Ureter (tissue), 1 donor: ENCODE results near the gene JADE1. TPM values are rescaled to one million over a fixed set of nuclear protein-coding genes. Genes with fewer than 3 reads are reported as not detected.

Experiments
- DNase-seq: peaks from one replicate; pipeline ENCODE4 v3.0.0-alpha.2; 2020; ENCODE audit warnings: low spot score
- total RNA-seq: library from RNA; stranded (reverse); gene quantifications from one replicate; pipeline ENCODE4 v1.2.4, GENCODE V29; 2023
- donor health status: DM: yes; HTN: yes; CAD: no.

JADE1 gene
- total RNA-seq, 1 donor from 2014 or later: 56.8 TPM

DNA sequence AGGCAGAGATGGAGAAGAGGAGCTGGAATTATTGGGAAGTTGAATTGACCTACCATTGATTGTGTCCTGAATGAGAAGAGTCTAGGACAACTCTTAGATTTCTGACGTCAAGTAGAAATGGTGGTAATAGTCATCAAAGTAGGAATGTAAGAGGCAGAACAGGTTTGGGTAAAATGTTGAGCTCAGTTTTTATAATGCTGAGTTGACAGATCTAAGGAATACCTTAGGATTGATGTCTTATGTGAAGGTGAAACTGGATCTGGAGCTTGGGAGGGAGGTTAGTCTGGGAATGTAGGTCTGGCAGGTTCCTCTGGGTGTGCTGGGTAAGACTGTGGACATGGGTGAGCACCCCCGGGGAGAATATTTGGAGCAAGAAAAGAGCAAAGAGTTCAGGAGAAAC, 31.9 kb downstream of the JADE1 start:
- DNase-seq: peak; percentile 7

DNA sequence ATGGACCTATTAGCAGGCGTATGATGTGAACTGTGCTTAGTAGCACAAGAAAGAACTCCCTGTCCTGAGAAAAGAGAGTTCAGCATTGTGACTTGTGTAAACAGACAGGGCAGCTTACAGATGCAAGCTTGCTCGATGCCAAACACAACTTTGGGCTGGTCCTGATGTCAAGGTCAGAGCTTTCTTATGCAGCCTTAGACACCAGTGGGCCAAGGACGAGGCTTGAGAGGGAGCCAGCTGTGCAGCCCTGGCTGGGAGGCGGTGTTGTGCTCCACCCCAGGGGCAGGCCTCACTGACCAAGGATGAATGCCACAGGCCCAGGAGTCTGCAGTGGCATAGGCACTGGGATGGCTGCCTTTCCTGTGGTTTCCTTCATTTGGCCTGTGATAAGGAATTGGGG, 35.4 kb downstream of the JADE1 start:
- peak; percentile 54 for DNase-seq

DNA sequence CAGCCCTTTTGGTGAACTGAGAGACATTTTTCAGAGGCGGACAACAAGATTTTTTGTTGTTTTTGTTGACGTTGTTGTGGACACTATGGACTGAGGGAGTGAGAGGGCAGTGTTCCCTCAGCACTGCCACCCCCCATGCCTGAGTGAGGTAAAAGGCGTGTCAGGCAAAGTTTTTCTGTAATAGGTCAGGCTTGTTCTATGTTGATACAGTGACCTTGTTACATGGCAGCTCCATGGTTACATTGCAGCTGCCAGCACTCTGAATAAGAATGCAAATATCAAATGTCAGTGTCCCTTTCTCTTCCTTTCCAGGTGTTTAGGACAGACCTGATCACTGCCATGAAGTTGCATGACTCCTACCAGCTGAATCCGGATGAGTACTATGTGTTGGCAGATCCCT, 36.6 kb downstream of the JADE1 start:
- DNase-seq: no peak

DNA sequence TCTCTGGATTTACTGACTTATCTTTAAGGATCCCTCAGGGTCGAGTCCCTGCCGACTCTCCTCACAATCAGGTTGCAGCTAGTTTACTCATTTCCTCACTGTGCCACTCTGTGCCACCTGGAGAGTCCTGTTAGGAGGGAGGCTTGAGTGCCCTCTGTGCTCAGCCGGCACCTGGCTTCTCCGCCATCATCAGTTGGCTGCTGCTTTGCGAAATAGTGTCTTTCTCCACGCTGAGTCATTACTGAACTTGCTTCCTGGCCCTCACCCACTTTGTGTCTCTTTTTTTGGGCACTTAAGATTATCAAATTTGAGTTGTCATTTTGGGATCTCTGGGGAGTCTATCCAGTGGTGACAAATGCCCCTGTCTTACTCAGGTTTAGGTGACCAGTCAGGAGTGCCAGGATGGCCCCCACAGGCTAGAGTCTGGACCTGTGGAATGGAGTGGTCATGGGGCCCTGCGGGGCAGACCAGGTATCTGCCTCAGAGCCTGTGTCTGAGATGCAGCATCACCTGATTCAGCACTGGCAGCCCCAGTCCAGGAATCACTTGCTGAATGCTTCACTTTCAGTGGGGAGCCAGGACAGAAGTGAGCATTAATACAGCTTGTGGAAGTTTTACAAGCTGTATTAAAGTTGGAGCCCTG, 37.7 kb downstream of the JADE1 start:
- DNase-seq: peak; percentile 18

DNA sequence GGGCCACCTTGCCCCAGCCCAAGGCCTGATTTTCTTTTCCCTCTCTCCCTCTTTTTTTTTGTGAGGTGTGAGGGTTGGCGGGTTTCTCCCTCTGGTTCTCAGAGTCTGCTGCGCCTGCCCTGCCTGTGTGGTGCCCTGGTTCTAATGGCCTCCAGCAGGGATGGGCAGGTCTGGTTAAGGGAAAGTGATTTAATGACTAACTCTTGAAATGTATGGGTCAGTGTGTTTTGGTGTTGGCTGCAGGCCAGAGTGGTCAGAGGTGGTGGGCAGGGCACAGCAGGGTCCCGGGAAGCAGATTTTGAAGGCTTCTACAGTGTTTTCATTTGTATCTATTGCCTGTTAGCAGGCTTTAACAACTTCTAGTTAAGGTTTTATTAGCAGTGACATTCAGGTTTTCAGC, 39.0 kb downstream of the JADE1 start:
- DNase-seq: no peak

DNA sequence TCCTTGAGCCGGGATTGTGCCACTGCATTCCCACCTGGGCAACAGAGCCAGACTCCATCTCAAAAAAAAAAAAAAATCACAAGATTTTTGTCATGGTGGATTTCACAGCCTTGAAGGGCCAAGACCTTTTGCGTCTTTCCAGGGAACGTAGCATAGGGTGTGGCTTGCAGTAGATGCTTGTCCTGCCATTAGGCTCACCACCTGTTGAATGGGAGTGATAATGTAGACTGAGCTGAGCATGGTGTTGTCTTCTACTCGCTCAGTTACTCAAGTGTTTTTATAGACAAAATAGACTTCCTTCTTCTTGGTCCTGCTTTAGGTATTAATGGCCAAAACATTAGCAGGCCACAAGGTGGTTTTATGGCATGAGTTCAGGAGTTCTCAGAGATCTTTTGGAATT, 40.8 kb downstream of the JADE1 start:
- no peak for DNase-seq

DNA sequence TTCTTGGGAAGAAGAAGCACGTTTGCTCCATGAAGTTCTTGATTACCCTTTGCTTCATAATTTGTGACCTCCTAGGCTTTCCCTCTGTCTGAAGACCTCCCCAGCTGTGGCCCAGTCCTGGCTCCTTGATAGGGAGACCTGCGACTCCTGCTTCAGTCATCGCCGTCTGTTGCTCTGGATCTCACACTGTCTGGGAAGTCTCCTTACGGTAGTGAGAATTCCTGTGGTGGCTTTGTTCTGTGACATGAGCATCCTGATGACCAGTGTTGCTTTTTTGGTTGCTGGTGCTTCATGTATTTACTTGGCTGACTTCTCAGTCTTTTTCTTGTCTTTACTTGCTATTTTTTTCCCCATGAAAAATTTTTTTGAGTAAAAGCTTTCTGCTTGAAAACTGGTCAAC, 44.2 kb downstream of the JADE1 start:
- DNase-seq: no peak

DNA sequence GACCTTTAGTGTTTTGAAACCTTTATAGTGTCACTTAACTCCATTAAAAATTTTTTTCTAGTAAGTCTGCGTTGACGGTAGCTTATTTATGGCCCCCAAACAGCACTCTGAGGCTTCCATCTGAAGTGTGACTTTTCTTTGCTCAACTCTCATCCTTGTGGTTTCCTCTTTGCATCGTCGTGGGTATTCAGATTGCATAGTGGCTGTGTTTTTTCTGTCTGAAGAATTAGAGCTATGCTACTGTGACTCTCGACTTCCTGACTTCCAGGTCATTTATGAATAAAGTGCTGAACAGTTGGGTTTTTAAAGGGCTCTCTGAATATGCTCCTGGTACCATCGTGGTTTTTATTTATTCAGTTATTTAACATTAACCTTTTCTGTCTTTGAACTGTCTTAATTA, 44.9 kb downstream of the JADE1 start:
- no peak for DNase-seq

DNA sequence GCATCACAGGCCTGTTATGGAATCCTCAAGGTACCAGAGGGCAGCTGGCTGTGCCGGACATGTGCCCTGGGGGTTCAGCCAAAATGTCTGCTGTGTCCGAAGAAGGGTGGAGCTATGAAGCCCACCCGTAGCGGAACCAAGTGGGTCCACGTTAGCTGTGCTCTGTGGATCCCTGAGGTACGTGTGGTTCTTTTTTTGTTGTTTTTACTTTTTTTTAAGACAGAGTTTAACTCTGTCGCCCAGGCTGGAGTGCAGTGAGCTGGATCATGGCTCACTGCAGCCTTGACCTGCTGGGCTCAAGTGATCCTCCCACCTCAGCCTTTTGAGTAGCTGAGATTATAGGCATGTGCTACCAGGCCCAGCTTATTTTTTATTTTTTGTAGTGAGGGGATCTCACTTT, 46.1 kb downstream of the JADE1 start:
- no peak for DNase-seq

DNA sequence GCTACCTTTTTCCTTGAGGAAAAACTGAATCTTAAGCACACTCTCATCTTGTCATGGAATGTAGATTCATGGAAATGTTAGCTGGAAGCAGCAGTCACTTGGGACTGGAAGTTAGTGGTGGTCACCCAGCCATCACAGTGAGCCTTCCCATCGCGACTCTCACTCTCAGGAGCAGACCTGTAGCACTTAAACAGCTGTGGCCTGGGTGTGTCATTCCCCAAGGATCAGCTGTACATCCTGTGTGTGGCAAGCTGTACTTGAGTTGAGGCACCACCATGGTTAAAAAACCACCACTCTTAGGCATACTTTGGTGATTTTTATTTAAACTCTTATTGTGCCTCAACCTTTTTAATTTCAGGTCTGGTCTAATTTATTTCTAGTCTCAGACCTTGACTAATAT, 46.7 kb downstream of the JADE1 start:
- no peak for DNase-seq

DNA sequence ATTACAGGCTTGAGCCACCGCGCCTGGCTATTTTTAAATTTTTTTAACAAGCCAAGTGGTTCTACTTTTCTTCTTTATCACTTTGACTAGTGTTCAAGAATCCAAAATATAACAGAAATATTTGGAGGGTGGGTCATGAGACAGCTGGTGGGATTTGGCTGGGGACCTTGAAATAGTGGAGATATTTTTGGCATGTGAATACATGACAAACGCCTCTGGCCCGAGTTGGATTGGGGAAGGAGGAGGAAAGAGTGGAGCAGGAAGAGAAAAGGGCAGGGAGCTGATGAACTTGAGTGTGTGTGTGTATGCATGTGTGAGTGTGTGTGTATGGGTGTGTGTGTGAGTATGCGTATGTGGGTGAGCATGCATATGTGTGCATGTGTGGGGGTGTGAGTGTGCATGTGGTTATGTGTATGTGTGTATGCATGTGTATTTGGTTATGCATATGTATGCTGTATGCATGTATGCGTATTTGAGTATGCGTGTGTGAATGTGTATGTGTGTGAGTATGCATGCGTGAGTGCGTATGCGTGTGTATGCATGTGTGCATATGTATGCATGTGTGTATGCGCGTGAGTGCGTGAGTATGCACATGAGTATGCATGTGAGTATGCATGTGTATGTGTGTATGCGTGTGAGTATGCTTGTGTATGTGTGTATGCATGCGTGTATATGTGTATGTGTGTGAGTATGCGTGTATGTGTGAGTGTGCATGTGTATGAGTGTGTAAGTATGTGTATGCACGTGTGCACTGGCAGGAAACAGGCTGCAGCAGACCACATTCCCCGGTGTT, 49.6 kb downstream of the JADE1 start:
- no peak for DNase-seq

DNA sequence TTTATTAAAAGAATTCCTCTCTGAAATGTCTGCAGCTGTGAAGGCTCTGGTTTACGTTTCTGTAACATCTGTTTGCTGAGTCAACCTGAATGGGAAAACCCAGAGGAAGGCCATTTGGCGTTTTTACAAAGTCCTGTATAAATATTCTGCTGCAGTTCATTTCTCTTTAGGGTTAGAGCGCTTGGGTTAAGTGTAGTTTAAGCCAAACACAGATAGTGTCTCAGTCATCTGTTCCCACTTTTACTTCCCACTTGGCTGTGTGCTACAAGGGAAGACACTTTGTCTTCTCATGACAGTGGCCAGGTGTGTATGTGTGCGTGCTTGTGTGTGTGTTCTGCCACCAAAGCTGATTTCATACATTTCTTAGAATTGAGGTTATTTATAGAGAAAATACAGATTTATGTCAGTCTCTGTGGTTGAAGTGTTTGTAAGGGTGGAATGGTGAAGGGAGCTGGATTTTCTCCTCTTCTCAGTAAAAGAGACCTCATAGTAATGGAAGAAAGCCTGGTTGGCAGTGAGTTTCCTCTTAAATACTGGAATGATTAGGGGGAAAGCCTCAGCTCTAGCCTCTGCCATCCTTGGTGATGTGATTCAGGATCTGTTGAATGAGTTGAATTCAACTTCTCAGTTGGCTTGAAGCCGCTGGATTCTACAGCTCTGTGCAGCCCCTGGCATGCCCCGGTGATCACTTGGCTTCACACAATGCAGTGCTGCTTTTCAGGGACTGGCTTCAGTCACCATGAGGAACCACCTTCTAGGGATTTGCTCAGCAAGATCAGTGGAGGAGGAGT, 50.6 kb downstream of the JADE1 start:
- DNase-seq: no peak

DNA sequence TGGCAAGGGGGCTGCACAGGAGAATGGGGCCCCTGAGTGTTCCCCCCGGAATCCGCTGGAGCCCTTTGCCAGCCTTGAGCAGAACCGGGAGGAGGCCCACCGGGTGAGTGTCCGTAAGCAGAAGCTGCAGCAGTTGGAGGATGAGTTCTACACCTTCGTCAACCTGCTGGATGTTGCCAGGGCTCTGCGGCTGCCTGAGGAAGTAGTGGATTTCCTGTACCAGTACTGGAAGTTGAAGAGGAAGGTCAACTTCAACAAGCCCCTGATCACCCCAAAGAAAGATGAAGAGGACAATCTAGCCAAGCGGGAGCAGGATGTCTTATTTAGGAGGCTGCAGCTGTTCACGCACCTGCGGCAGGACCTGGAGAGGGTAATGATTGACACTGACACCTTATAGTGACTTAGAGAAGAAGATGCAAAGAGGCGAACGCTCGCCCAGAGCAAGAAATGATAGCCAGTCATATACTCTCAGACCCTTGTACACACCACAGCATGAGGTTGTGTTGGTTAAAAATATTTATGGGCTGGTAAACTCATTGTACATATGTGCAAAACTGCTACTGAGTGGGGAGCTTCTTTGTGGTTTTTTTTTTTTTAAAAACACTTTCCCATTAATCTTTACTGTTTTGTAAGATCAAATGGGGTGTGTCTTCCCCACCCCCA, 52.5 kb downstream of the JADE1 start:
- DNase-seq: no peak

DNA sequence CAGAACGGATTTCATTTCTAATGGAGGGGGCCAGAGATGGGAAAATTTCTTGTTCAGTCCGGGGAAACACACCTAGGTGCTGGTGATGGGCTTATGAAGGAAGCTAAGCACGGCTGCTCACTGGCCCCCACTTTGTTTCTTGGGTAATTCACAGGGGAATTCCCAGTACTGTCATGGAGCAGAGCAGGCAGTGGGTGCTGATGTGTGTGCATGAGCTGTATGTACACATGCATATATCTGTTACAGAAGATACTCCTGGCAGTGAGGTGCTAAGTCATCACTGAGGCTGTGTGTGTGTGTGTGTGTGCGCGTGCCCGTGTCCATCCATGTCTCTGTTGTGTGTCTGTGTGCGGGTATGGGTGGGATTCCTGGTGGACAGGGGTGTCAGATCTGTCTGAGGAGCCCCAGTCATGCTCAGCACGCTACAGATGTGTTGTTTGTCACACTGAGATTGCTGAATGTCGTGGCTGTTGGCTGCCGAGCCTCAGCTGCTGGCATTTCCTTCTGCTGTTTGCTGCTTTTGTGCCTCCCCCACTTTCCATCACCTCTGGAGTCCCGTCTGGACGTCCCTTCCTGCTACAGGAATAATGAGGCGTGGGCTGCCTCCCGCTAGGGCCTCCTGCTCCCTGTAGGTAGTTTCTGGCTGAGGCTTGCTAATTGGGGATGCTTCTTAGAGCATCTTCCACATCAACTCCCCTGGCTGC, 53.3 kb downstream of the JADE1 start:
- DNase-seq: no peak

DNA sequence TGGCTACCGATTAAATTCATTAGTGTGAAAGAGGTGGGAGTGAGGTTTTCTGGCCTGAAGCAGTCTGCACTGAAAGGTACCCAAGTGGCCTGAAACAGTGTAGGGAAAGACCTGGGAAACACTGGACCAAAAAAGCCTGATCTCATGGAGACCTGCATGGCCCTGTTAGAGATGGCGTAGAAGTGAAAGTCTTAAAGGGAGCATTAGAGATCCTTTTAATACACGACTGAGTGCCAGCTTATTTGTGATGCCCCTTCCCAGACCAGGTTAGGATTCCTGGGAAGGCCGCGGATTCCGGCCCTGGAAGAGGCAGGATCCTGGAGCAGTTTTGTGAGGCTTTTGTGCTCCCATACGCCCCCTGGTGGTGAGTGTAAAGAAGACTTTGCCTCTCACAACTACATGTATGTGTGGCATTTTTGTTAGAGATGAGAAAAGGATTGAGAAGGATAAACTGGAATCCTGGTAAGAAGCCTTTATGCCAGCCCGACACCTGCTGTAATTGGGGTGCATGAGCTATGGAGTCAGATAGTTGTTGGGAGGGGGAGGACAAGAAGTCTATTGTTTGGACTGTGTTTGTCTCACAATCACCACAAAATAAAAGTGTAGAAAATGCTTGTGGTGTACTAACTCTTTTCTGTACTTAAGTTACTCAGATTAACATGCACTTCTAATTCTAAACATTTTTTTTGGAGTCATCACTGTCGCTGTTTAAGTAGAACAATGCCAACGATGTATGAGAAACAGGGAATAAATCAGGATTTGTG, 54.0 kb downstream of the JADE1 start:
- peak; percentile 82 for DNase-seq

DNA sequence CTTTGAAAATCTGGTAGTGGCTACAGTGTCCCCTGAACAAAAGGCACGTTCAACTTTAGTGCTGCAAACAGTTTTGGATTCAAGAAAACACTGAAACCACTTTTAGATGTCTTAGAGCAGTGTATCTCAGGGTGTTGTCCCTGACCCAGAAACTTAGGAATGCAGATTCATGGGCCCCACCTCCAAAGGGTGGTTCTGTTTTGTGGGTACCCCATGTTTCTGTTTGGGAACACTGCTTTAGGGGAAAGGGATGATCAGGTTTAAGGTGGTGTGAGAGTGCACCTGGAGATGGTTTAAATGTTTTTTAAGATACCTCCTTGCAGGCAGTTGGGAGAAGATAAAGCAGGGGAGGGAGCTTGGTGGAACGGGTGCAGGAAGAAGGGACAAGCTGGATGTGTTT, 55.6 kb downstream of the JADE1 start:
- no peak for DNase-seq

DNA sequence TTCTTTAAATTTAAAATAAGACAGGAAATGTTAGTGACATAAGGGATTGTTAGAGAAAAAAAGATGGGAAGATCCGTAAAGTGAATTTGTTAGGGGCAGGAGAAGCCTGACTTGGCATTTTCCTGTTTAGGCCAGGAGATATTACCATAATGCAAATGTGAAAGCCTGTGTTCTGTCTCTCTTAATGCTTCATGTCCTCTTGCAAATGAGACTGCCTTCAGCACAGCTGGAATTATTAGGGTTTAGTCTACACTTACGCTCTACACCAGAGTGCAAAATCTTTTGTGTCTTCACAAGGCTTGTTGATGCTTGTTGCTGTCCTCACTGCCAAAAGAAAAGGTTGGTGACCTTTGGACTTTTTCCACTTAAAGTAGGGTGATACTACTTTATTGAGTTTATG, 56.8 kb downstream of the JADE1 start:
- DNase-seq: no peak

DNA sequence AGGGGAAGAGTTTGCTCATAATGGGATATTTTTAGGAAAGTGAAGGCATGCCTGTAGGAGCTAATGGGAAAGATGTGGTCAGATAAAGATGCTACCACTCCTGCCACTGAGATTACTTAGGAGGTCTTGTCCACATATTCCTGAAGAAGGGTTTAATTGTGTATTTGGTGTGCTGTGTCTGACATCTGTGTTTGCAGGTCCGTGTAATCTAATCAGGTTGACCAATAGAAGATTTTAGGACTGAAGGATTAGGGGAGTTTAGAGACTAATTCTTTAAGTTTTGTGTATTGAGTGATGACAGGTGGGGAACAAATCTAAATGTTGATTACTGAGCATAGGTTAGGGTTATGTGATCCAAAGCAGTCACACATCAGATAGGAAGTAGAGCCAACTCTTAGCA, 57.2 kb downstream of the JADE1 start:
- DNase-seq: no peak

DNA sequence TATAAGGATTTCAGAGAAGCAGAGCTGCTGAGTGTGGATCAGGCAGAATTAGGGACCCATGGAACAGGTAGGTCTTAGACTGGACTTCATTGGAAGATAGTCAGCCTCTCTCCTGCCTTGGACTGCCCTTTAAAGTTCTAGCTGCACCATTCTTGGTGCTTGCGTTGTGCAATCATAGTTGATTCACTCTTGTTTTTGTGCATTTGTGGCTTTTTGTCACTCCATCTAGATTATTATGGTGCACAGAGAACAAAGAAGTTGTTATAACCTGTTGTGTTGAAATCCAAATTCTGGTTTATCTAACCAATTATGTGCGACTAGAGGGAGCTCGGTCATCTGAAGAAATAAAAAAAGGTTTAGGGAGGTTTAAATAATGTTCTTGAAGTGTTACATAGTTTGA, 59.3 kb downstream of the JADE1 start:
- DNase-seq: no peak

DNA sequence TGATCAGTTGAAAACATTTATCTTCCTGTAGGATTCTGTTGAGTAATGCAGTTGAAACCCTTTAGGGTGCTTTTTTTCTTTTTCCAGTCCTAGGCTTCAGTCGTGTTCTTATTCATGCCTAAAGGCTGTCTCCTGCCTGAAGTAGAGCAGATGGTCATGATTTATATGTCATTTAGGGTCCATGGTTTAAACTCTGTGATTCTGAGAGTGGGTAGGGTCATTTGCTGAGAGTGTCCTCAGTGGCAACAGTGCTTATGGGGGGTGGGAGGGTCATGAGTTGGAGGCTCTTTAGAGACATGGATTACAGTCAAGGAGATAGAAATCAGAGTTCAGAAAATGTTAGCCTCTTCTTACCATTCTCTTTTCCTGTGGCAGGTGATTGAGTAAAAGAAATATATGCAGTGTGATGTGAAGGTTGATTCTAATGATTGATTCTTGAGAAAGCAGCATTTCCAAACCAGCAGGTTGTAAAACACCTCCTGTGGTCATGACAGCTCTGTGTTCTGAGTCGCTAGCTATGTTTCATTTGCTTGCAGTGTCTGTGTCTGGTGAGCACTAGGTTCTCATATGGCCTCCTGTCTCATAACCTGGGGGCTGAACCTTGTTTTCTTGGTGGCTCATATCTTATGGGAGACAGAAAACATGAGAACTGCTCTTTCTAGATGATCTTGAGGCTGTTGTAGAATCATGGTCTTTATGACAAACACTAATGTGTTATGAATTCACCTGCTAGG, 60.4 kb downstream of the JADE1 start:
- DNase-seq: no peak
